Measurements from ENCODE around the gene PNPLA2.
A peak's percentile ranks its signal among the peaks of the same experiment; 100 is the strongest.

The PNPLA2 gene

DNA sequence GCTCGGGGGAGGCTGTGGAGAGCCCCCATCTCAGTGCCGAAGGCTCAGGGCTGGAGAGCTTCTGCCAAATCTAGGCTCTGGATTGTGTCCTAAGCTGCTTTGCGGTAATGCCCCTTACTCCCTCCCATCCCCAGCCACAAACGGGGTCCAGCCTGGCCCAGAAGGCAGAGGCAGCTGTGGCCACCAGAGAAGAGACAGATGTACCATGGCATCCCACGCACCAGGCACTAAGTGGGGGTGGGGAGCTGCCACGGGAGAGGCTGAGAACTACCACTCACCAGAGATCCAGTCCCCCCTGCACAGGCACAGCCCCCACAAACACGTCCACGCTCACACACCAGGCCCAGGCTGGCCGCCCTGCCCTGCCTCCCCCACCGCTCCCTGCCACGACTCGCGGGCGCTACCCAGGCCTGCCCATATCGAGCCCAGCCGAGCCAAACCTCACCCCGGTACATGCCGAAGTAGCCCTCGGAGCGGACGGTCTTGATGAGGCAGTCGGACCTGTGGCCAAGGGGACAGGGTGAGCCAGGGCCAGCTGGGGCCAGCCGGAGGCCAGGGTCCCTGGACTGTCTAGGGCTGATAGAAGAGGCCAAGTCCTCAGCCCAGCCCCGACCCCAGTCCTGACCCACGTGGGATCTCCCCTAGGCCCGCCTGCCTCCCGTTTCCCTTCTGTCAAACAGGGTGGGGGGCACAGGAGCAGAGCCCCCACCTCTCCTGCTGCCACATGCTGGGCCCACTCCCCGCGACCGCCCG lies 24.5 kb upstream of the PNPLA2 start:
- TF ChIP-seq, protein P1, sequence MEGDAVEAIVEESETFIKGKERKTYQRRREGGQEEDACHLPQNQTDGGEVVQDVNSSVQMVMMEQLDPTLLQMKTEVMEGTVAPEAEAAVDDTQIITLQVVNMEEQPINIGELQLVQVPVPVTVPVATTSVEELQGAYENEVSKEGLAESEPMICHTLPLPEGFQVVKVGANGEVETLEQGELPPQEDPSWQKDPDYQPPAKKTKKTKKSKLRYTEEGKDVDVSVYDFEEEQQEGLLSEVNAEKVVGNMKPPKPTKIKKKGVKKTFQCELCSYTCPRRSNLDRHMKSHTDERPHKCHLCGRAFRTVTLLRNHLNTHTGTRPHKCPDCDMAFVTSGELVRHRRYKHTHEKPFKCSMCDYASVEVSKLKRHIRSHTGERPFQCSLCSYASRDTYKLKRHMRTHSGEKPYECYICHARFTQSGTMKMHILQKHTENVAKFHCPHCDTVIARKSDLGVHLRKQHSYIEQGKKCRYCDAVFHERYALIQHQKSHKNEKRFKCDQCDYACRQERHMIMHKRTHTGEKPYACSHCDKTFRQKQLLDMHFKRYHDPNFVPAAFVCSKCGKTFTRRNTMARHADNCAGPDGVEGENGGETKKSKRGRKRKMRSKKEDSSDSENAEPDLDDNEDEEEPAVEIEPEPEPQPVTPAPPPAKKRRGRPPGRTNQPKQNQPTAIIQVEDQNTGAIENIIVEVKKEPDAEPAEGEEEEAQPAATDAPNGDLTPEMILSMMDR (IDR thresholded peaks at IDR 0.05; ENCODE audit: low read depth, low read length): no peak
- no peaks in the 10 kb centered on the region for H3K27me3 ChIP-seq
- peaks cover 5% of the 10 kb centered on the region; the same call in 1 of the 2 replicates for H3K4me1 ChIP-seq
- H3K36me3 ChIP-seq: peaks cover 7% of the 10 kb centered on the region; the same call in 1 of the 2 replicates
- no peaks in the 10 kb centered on the region for H3K9me3 ChIP-seq
- DNase-seq: no peak
- no peak overlapping the region for H3K4me3 ChIP-seq (ENCODE audit: low read depth, low read length)

GRCh38 chr11:794766-795633 lies 23.7 kb upstream of the PNPLA2 start:
- TF ChIP-seq, protein P1 (IDR thresholded peaks at IDR 0.05; ENCODE audit: low read depth, low read length): no peak
- DNase-seq: no peak
- Histone ChIP-seq H3K4me1 (peaks cover 5% of the 10 kb centered on the region; the same call in 1 of the 2 replicates), H3K27me3 (no peaks in the 10 kb centered on the region), H3K9me3 (no peaks in the 10 kb centered on the region), H3K4me3 (ENCODE audit: low read depth, low read length) (no peak overlapping the region), H3K36me3 (peaks cover 7% of the 10 kb centered on the region; the same call in 1 of the 2 replicates)

DNA sequence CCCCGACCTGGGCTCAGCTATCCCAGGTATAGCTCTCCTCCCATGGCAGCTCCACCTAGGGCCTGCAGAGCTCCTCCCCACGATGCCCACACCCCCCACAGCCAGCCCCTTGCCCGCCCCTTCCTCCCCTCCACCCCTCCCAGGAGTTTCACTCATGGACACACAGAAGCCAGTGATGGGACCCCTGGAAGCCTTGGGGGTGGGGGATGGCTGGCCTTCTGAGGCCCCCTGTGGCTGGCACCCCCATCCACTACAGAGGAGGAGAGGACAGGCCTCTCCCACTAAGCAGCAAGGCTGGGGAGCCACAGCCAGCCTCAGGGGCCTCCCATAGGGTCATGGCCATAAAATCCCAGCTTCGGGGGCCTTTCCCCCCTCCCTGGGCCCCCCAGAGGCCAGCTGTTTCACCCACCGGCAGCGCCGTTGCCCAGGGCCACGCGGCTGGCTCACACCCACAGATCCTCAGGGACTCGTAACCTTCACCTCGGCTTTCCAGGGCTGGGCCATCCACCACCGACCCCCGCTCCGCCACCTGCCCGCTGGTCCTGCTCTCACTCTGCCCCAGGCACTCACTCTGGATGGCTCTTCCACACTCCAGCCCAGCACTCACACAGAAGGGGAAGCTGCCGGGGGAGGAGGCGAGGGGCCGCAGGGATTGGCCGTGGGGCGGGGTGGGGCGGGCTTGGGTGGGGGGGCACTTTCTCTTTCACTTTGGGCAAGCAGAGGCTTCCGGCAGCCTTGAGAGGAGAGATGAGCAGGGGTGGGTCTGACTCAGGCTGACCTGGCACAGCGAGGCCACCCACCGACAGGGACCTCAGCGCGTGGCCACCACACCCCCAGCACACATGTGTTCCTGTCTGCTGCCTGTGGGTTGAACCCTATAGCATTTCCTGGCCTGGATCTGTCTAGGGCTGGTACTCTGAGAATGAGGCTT lies 22.8 kb upstream of the PNPLA2 start:
- Histone ChIP-seq H3K27me3 (no peaks in the 10 kb centered on the region), H3K36me3 (peaks cover 7% of the 10 kb centered on the region; the same call in 1 of the 2 replicates), H3K9me3 (no peaks in the 10 kb centered on the region), H3K4me1 (peaks cover 5% of the 10 kb centered on the region; the same call in 1 of the 2 replicates), H3K4me3 (ENCODE audit: low read depth, low read length) (peak overlapping the region; percentile 77)
- TF ChIP-seq, protein P1 (IDR thresholded peaks at IDR 0.05; ENCODE audit: low read depth, low read length): no peak
- DNase-seq: peak; percentile 76

GRCh38 chr11:796565-797295 lies 22.0 kb upstream of the PNPLA2 start:
- H3K4me3 ChIP-seq (ENCODE audit: low read depth, low read length): peak overlapping the region; percentile 77
- H3K9me3 ChIP-seq: no peaks in the 10 kb centered on the region
- TF ChIP-seq, protein P1 (IDR thresholded peaks at IDR 0.05; ENCODE audit: low read depth, low read length): no peak
- no peak for DNase-seq
- H3K36me3 ChIP-seq: peaks cover 7% of the 10 kb centered on the region; the same call in 1 of the 2 replicates
- no peaks in the 10 kb centered on the region for H3K27me3 ChIP-seq
- peaks cover 5% of the 10 kb centered on the region; the same call in 1 of the 2 replicates for H3K4me1 ChIP-seq
